Coronary artery (tissue), 2 donors: ENCODE data around the gene RNU6-1.

Source experiments
- DNase-seq: peaks from one replicate; pipeline ENCODE4 v3.0.0-alpha.2; 2017; ENCODE audit warnings: low spot score
- H3K27ac ChIP-seq, 2 donors: fragments of 200-600 bp; sonication (generic); one replicate each; pipeline ENCODE4 v1.5.1; 2016 to 2019
- H3K4me3 ChIP-seq: fragments of 200-600 bp; sonication (generic); 2 replicates; pipeline ENCODE4 v1.5.1; 2016; ENCODE audit warnings: mild to moderate bottlenecking, moderate library complexity
- TF ChIP-seq, protein P1 (sequence below): fragments of 200-600 bp; sonication (generic); IDR thresholded peaks from one replicate; pipeline ENCODE4 v1.5.1; 2019; ENCODE audit warnings: antibody characterized with exemption

RNU6-1 gene

DNA sequence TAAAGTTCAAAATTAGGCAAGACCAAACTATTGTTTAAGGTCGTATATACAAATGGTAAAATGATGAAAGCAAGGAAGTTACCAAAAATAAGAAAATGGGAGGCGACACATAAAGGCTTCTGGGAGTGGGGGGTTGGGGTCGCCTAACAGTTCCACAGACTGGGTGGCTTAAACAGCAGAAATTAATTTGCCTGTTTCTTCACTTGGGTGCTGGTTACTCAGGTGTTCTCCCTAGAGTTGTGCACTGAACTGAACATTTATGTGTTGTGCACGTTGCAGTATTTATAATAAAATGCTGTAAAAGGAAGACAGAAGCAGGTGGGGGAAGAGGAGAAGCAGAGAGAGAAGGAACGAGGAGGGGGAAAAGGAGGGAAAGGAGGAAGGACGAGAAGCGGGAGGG is 10.5 kb upstream of the RNU6-1 start:
- TF ChIP-seq, protein P1, sequence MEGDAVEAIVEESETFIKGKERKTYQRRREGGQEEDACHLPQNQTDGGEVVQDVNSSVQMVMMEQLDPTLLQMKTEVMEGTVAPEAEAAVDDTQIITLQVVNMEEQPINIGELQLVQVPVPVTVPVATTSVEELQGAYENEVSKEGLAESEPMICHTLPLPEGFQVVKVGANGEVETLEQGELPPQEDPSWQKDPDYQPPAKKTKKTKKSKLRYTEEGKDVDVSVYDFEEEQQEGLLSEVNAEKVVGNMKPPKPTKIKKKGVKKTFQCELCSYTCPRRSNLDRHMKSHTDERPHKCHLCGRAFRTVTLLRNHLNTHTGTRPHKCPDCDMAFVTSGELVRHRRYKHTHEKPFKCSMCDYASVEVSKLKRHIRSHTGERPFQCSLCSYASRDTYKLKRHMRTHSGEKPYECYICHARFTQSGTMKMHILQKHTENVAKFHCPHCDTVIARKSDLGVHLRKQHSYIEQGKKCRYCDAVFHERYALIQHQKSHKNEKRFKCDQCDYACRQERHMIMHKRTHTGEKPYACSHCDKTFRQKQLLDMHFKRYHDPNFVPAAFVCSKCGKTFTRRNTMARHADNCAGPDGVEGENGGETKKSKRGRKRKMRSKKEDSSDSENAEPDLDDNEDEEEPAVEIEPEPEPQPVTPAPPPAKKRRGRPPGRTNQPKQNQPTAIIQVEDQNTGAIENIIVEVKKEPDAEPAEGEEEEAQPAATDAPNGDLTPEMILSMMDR = no peak
- no peak overlapping the region for H3K27ac ChIP-seq
- no peak for DNase-seq
- H3K4me3 ChIP-seq = no peak overlapping the region

DNA sequence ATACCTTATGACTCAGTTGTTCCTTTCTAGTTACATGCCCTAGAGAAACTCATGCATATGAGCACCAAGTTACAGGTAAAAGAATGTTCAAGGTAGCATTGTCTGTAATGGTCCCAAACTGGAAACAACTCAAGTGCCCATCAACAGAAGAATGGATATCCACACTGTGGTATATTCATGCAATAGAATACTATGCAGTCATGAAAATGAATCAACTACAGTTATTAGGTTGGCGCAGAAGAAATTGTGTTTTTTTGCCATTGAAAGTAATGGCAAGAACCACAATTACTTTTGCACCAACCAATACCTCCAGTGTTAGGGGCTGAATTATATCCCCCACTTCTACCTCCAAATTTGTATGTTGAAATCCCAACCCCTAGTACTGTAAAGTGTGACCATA is 9.7 kb upstream of the RNU6-1 start:
- no peak overlapping the region for H3K27ac ChIP-seq
- no peak for DNase-seq
- TF ChIP-seq, protein P1 = no peak
- no peak overlapping the region for H3K4me3 ChIP-seq

DNA sequence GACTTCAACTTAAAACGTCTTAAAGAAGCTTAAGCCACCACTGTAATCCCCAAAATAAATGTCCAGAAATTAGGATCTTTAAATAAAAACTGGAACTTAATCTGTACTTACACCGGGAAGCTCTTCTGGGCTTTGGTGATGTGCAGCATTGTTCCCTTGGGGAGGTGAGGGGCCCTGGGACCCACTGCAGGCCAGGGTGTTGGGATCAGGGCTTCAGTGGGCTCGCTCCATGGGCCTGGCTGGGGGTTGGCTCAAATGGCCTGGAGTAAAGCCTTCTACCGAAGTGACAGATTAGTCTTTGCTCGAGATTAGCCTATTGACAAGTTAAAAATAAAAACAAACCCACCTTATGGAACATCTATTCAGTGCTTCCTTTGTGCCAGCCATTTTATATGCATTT is 6.1 kb upstream of the RNU6-1 start:
- TF ChIP-seq, protein P1 = no peak
- H3K4me3 ChIP-seq = no peak overlapping the region
- no peak overlapping the region for H3K27ac ChIP-seq
- DNase-seq = no peak

DNA sequence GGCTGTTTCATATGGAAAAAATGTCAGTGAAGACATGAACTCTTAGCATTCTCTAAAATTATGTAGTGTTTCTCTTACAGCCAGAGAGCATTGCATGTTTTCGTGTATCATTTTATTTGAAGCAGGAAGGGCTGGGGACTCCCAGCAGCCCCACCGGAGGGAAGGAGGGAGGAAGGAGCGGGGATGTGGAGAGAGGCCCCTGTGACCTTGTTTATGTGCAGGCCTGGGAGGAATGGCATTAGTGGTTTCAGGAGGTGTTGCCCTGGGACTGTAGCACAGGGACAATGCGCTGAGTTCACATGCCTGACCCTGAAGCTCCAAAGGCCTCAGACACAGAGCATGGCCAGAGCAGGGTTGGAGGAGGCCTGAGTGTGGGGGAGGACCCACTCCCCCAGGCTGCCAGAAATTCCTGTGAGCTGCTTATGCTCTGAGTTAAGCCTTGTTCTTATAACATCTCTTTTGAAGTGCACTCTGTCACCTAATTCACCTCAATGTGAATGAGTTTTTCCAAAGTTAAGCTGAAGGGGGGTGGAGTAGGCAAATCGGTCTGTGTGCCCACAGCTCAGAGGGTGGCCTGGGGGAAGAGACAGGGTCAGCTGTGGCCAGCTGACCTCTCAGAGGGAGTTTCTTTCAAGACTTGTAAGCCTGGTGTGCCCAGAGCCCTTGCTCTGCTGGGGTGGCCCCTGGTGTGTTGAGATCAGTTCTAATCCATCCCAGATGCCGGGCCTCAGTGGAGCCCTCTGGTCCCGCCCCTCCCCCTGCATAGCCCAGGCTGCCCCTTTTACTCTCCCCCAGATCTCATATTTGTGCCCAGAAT is 3.9 kb upstream of the RNU6-1 start:
- TF ChIP-seq, protein P1 = no peak
- H3K4me3 ChIP-seq = no peak overlapping the region
- DNase-seq = no peak
- no peak overlapping the region for H3K27ac ChIP-seq

DNA sequence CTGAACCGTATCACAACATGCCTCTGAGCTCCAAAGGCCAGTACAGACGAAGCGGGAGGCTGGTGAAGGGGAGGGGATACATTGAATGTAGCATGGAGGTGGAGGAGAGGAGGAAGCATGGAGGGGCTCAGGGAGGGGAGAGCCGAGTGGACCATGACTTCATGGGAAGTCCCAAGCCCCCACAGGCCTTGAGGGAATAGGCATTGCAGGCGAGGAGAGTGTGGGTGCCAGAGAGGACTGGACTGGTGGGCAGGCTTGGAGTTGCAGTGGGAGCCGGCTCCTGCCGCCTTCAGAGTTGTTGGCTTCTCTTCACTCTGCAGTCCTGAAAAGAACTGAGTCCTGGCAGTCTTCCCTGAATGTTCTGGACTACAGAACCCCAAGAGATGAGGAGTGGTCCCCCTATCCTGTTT is 3.3 kb upstream of the RNU6-1 start:
- H3K27ac ChIP-seq = no peak overlapping the region
- H3K4me3 ChIP-seq = no peak overlapping the region
- TF ChIP-seq, protein P1 = no peak
- no peak for DNase-seq

DNA sequence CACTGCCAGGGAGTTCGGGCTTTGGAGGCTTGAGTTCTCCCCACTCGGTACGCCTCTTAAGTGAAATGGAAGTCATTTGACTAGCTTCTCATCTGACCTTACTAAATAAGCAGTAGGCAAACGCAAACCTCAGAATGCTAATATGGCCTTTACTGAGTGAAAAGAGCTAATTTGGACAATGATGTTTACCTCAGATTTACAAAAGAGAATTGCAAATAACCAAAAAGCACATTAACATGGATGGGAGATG is 1.6 kb upstream of the RNU6-1 start:
- no peak for DNase-seq
- H3K4me3 ChIP-seq = peak overlapping the region; percentile 86
- TF ChIP-seq, protein P1 = no peak
- peak overlapping the region; percentile 98 to 99 for H3K27ac ChIP-seq

DNA sequence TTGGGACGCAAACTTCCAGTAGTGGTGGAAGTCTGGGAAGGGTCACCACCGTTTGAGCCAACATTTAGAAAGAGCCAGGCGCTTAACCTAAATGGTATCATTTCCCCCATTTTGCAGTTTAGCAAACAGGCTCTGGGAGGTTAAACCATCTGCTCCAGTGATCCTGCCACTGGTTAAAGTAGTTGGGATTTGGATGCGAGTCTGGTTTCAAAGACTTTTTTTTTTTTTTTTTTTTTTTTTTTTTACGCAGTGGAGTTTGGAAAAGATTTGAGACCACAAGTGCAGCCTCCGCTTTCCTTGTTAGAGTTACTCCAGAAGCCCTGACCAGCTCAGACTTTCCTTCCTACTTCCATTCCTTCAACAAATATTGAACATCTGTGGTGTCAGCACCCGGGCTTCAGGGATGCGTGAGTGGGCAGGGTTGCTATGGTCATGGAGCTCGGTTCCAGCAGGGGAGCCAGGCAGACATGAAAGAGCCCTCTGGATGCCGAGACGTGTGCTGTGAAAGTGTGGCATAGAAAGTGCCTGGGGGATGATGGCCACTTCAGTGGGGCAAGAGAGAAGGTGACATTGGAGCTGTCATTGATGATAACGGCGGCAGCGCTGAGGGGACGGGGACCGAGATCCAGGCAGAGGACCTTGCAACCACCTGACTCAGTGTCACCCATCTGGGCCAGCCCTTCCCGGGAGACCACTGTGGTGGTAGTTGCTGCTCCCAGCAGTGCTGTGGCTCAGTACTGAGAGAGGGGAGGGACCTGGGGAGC is 1.1 kb upstream of the RNU6-1 start:
- TF ChIP-seq, protein P1 = no peak
- Histone ChIP-seq H3K27ac (peak overlapping the region; percentile 98 to 99), H3K4me3 (peak overlapping the region; percentile 86)
- peak; percentile 82 for DNase-seq
